HG03039 (cell line): ENCODE results near the gene GCLM.
A peak's percentile ranks its signal among the peaks of the same experiment; 100 is the strongest.
"Not testable (repeated sequence)": the region's sequence is repeated elsewhere in the genome, so short reads cannot be mapped to it uniquely, and the experiment has no call there.

ENCODE experiments used
- ATAC-seq: cut with Tn5 transposase; IDR thresholded peaks from one replicate; pipeline ENCODE4 v1.9.1; 2021; ENCODE audit warnings: mild to moderate bottlenecking, moderate library complexity; ENCODE audit not compliant: unreplicated experiment

GCLM gene

GRCh38 chr1:93899543-93900207, 9.6 kb downstream of the GCLM start:
- no peak for ATAC-seq

- ATAC-seq = no peak
Observed at GRCh38 chr1:93888900-93889299, 20.3 kb downstream of the GCLM start.

GRCh38 chr1:93882269-93882668, 27.0 kb downstream of the GCLM start:
- no peak for ATAC-seq

GRCh38 chr1:93880731-93881130, 28.5 kb downstream of the GCLM start:
- no peak for ATAC-seq

GRCh38 chr1:93878889-93879586, 30.2 kb downstream of the GCLM start, which contains the start of gene DNTTIP2:
TSS of gene DNTTIP2 (minus strand) at chr1:93879206. CDS start at chr1:93879148, 58 bp downstream.
- ATAC-seq = peak; percentile 89

GRCh38 chr1:93878501-93878888, 30.7 kb downstream of the GCLM start:
- peak; percentile 45 for ATAC-seq

GRCh38 chr1:93877529-93877928, 31.7 kb downstream of the GCLM start:
- ATAC-seq = no peak

- ATAC-seq = no peak
Observed at GRCh38 chr1:93876244-93876643, 33.0 kb downstream of the GCLM start.

GRCh38 chr1:93874025-93874651, 35.1 kb downstream of the GCLM start:
- ATAC-seq = no peak

- no peak for ATAC-seq
Observed at GRCh38 chr1:93871366-93871765, 37.9 kb downstream of the GCLM start.

- no peak for ATAC-seq
Observed at GRCh38 chr1:93869653-93870052, 39.6 kb downstream of the GCLM start.

- not testable (repeated sequence) for ATAC-seq
Observed at GRCh38 chr1:93868492-93868891, 40.7 kb downstream of the GCLM start.

- no peak for ATAC-seq
Observed at GRCh38 chr1:93865253-93865652, 44.0 kb downstream of the GCLM start.

GRCh38 chr1:93864175-93864574, 45.1 kb downstream of the GCLM start:
- ATAC-seq = no peak

- ATAC-seq = not testable (repeated sequence)
Observed at GRCh38 chr1:93857653-93858052, 51.6 kb downstream of the GCLM start.

GRCh38 chr1:93855983-93856382, 53.2 kb downstream of the GCLM start:
- not testable (repeated sequence) for ATAC-seq

GRCh38 chr1:93853940-93854339, 55.3 kb downstream of the GCLM start:
- no peak for ATAC-seq

- ATAC-seq = no peak
Observed at GRCh38 chr1:93851878-93852277, 57.4 kb downstream of the GCLM start.

- no peak for ATAC-seq
Observed at GRCh38 chr1:93851327-93851712, 57.9 kb downstream of the GCLM start.

GRCh38 chr1:93850687-93851326, 58.4 kb downstream of the GCLM start:
- ATAC-seq = not testable (repeated sequence)

- ATAC-seq = no peak
Observed at GRCh38 chr1:93848350-93848883, 60.8 kb downstream of the GCLM start.
